HG02840 (cell line): ENCODE measurements around the gene VN1R5.

Experiments used
- ATAC-seq: cut with Tn5 transposase; IDR thresholded peaks from one replicate; pipeline ENCODE4 v1.9.1; 2021; ENCODE audit warnings: mild to moderate bottlenecking, moderate library complexity, moderate number of reproducible peaks; ENCODE audit not compliant: unreplicated experiment, low FRiP score

The VN1R5 gene

GRCh38 chr1:247299723-247300381, 44.0 kb downstream of the VN1R5 start:
- ATAC-seq = no peak

- no peak for ATAC-seq
Measured at GRCh38 chr1:247300491-247301175, 44.8 kb downstream of the VN1R5 start.

- ATAC-seq = no peak
Measured at GRCh38 chr1:247301176-247301540, 45.3 kb downstream of the VN1R5 start.

- no peak for ATAC-seq
Measured at GRCh38 chr1:247303216-247303615, 47.3 kb downstream of the VN1R5 start.

GRCh38 chr1:247304031-247304430, 48.2 kb downstream of the VN1R5 start:
- ATAC-seq = no peak
